GM19452 (cell line): Measurements from ENCODE around the gene KLHL13.

Experiments used
- ATAC-seq: cut with Tn5 transposase; IDR thresholded peaks from one replicate; pipeline ENCODE4 v1.9.1; 2021; ENCODE audit not compliant: unreplicated experiment

Gene KLHL13

DNA sequence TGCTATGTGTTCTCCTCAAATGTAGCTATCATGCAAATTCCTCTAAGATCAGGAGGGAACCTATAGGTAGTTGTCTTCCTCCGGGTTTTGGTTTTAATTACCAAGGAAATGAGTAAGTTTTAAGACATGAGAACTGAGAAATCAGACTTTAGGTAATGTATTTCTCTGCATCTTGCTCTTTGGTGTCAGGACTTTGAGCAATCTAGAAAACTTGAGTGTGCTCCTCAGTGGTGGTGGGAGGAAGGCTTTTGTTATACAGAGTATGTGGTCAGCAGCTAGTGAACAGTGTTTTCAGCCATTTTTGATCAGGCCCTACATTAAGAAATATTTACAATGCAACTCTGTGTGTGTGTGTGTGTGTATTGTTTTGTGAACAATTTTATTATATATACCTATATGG, 224.1 kb downstream of the KLHL13 start:
- no peak for ATAC-seq

DNA sequence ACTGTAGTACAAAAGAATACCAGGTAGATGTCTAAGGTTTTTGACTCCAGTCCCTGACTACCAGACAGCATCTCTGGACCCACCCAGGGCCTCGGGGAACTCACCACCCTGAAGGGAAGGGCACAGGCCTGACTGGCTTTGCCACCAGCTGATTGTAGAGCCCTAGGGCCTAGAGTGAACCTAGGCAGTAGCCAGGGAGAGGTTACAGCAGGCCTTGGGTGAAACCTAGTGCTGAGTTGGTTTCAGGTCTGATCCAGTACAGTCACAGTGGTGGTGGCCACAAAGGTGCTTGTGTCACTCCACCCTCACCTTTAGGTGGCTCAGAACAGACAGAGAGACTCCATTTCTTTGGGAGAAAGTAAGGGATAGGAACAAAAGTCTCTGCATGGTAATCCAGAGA, 244.8 kb downstream of the KLHL13 start:
- ATAC-seq, result no peak

DNA sequence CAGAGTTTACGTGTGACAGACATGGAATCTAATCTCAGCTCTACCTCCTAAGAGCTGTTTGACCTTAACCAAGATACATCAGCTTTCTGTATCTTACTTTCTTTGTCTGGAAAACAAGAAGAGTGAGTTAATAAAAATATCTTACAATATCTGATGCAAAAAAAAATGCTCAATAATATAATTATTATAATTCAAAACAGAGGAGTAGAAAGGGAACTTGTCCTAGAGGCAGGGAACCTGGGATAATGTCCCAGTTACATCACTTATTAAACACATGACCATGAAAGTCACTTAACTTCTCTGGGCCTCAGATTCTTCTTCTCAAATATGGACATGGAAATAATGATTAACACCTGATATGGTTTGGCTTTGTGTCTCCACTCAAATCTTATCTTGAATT, 256.1 kb downstream of the KLHL13 start:
- ATAC-seq, result no peak

DNA sequence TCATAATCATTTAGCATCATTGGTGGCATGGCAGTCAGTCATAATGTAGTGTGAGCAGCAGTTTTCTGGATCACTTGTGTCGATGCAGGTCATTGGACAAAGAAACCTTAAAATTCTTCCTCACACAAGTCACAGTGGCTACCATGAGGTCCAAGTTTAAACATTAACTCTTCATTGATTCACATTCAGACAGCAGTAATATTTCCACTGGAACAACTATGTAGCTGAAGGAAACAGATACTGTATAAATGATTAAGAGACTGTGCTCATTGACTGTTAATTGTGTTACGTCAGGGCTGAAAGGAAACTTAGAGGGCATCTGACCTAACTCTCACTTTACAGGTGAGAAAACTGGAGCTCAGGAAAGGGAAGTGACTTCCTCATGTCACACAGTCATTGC, 261.8 kb downstream of the KLHL13 start:
- no peak for ATAC-seq

DNA sequence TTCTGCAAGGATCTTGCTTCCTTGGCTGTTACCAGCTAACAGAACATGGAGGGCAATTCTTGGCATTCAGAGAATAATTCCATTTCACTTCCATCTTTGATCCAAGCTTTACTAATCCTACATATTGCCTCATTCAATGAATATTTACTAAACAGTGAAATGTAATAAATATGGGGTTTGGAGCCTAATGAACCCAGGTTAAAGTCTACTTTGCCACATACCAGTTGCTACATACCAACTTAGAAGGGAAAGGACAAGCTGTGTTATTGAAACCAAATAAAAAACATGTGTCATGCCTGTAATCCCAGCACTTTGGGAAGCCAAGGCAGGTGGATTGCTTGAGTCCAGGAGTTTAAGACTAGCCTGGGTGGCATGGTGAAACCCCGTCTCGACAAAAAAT, 265.6 kb downstream of the KLHL13 start:
- no peak for ATAC-seq
